HL-60 (cell line): Measurements from ENCODE around the gene COX6A1.

Source experiments
- POLR2AphosphoS5 ChIP-seq: IDR thresholded peaks from 2 replicates; pipeline ENCODE4 v1.6.1; 2012; ENCODE audit warnings: low read depth
- TF ChIP-seq, protein P1 (sequence below): IDR thresholded peaks from one replicate; pipeline ENCODE4 v1.5.1; 2011; ENCODE audit warnings: low read length, control low read depth, inconsistent platforms; ENCODE audit not compliant: insufficient read depth

- TF ChIP-seq, protein P1, sequence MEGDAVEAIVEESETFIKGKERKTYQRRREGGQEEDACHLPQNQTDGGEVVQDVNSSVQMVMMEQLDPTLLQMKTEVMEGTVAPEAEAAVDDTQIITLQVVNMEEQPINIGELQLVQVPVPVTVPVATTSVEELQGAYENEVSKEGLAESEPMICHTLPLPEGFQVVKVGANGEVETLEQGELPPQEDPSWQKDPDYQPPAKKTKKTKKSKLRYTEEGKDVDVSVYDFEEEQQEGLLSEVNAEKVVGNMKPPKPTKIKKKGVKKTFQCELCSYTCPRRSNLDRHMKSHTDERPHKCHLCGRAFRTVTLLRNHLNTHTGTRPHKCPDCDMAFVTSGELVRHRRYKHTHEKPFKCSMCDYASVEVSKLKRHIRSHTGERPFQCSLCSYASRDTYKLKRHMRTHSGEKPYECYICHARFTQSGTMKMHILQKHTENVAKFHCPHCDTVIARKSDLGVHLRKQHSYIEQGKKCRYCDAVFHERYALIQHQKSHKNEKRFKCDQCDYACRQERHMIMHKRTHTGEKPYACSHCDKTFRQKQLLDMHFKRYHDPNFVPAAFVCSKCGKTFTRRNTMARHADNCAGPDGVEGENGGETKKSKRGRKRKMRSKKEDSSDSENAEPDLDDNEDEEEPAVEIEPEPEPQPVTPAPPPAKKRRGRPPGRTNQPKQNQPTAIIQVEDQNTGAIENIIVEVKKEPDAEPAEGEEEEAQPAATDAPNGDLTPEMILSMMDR = no peak
- no peak for TF ChIP-seq POLR2AphosphoS5
These were observed 45.7 kb downstream of the COX6A1 start for GRCh38 chr12:120483621-120484020.
